Endothelial cell of umbilical vein (primary cell): ENCODE measurements around the gene CEACAM1. TPM values are rescaled to one million over a fixed set of nuclear protein-coding genes. Genes with fewer than 3 reads are reported as not detected.

Experiments
- BruUV-seq: library from RNA; stranded (reverse); fragments of 400-500 nt; replicated peaks from 2 replicates; lab custom pipeline; 2021; lab: Mats Ljungman, UMichigan
- CTCF ChIA-PET: fragments of 300-600, 350-600 bp; sonication (Branson Sonifier 250); formaldehyde crosslinking; loops from one replicate; lab custom pipeline; 2021; ENCODE audit warnings: antibody characterized with exemption, inconsistent platforms; lab: Charles Lee
- POLR2A ChIA-PET: fragments of 300-600, 350-600 bp; sonication (Branson Sonifier 250); formaldehyde crosslinking; loops from one replicate; lab custom pipeline; 2021; ENCODE audit warnings: antibody characterized with exemption, inconsistent platforms; lab: Charles Lee
- DNase-seq: peaks from one replicate; pipeline ENCODE4 v3.0.0-alpha.2; 2011; ENCODE audit warnings: low read depth, low spot score
- FAIRE-seq: peaks from 2 replicates; lab custom pipeline; 2011; peaks lifted over from hg19 to GRCh38; lab: Jason Lieb, UNC
- H2AFZ ChIP-seq: 2 replicates; pipeline ENCODE4 v1.6.0; 2012; ENCODE audit warnings: low read depth, low read length, control low read depth, inconsistent platforms
- H3K27ac ChIP-seq: 2 replicates; pipeline ENCODE4 v1.5.1; 2011; ENCODE audit warnings: low read depth, mild to moderate bottlenecking, control low read depth, low read length, moderate library complexity; ENCODE audit not compliant: insufficient read depth
- H3K27me3 ChIP-seq, 2 experiments: 2 replicates each; pipeline versions ENCODE4 v1.6.0 to v1.6.1; 2011; ENCODE audit warnings: low read length in 2 of 2, mixed read lengths in 1 of 2; ENCODE audit not compliant: control insufficient read depth in 2 of 2, insufficient read depth in 2 of 2
- H3K36me3 ChIP-seq, 2 experiments: 2 replicates in 1 of 2; 3 replicates in 1 of 2; pipeline ENCODE4 v1.5.1; 2011; ENCODE audit warnings: low read length in 2 of 2, mild to moderate bottlenecking in 1 of 2, moderate library complexity in 1 of 2; ENCODE audit not compliant: control insufficient read depth in 2 of 2, insufficient read depth in 2 of 2; ENCODE audit errors: extremely low read depth in 1 of 2
- H3K4me1 ChIP-seq: 3 replicates; pipeline ENCODE4 v1.5.1; 2011; ENCODE audit warnings: mild to moderate bottlenecking, low read length; ENCODE audit not compliant: control insufficient read depth, insufficient read depth; ENCODE audit errors: extremely low read depth
- H3K4me2 ChIP-seq: 2 replicates; pipeline ENCODE4 v1.6.1; 2011; ENCODE audit warnings: low read length, control low read depth, mixed read lengths; ENCODE audit not compliant: insufficient read depth
- H3K4me3 ChIP-seq, 3 experiments: fragments of 200-600 bp in 1 of 3; sonication (generic), shearing (Covaris generic) in 1 of 3; replicated peaks in 1 of 3; 2 replicates each; pipeline ENCODE4 v1.5.1; 2011 to 2016; ENCODE audit warnings: control low read depth in 3 of 3, low read length in 3 of 3, mild to moderate bottlenecking in 2 of 3, inconsistent platforms in 1 of 3, low read depth in 1 of 3, moderate library complexity in 1 of 3; ENCODE audit not compliant: insufficient read depth in 1 of 3
- H3K79me2 ChIP-seq: 2 replicates; pipeline ENCODE4 v1.6.0; 2012; ENCODE audit warnings: low read length, inconsistent platforms; ENCODE audit not compliant: control insufficient read depth, insufficient read depth
- H3K9ac ChIP-seq: replicated peaks from 2 replicates; pipeline ENCODE3; 2011; ENCODE audit warnings: low read length, control low read depth; ENCODE audit not compliant: insufficient read depth; ENCODE audit errors: extremely low read depth
- H3K9me1 ChIP-seq: replicated peaks from 3 replicates; pipeline ENCODE4 v1.6.0; 2011; ENCODE audit warnings: mild to moderate bottlenecking, low read length; ENCODE audit not compliant: control insufficient read depth, insufficient read depth; ENCODE audit errors: extremely low read depth
- H3K9me3 ChIP-seq: replicated peaks from 2 replicates; pipeline ENCODE4 v1.5.1; 2012; ENCODE audit warnings: low read length, inconsistent platforms; ENCODE audit not compliant: control insufficient read depth, insufficient read depth
- H4K20me1 ChIP-seq: replicated peaks from 2 replicates; pipeline ENCODE3; 2011; ENCODE audit warnings: mild to moderate bottlenecking, low read length; ENCODE audit not compliant: control insufficient read depth, insufficient read depth; ENCODE audit errors: extremely low read depth
- EZH2 ChIP-seq: IDR thresholded peaks from 2 replicates; pipeline ENCODE4 v1.6.1; 2012; ENCODE audit warnings: borderline replicate concordance, low read depth, mild to moderate bottlenecking, moderate library complexity, low read length, inconsistent platforms; ENCODE audit not compliant: severe bottlenecking
- FOS ChIP-seq: IDR thresholded peaks from 2 replicates; pipeline ENCODE4 v1.6.1; 2011; ENCODE audit warnings: mild to moderate bottlenecking, low read length, moderate library complexity, borderline replicate concordance; ENCODE audit not compliant: insufficient read depth
- GATA2 ChIP-seq: IDR thresholded peaks from 2 replicates; pipeline ENCODE4 v1.7.0; 2011; ENCODE audit warnings: low read depth, mild to moderate bottlenecking, moderate library complexity, mixed read lengths, low read length; ENCODE audit not compliant: insufficient read length, insufficient read depth
- JUN ChIP-seq: IDR thresholded peaks from 2 replicates; pipeline ENCODE4 v1.6.1; 2011; ENCODE audit warnings: borderline replicate concordance, low read depth; ENCODE audit not compliant: insufficient read length, insufficient read depth
- MAX ChIP-seq: IDR thresholded peaks from 2 replicates; pipeline ENCODE4 v1.6.1; 2011; ENCODE audit not compliant: insufficient read depth, insufficient read length
- MYC ChIP-seq: IDR thresholded peaks from one replicate; pipeline ENCODE4 v1.6.1; 2011; ENCODE audit warnings: mild to moderate bottlenecking, low read depth, low read length
- POLR2A ChIP-seq: IDR thresholded peaks from 2 replicates; pipeline ENCODE4 v1.6.1; 2012; ENCODE audit warnings: low read depth, mild to moderate bottlenecking, control low read depth, low read length
- POLR2AphosphoS5 ChIP-seq: IDR thresholded peaks from 2 replicates; pipeline ENCODE4 v1.6.1; 2012; ENCODE audit warnings: low read depth, mild to moderate bottlenecking, control low read depth, low read length, moderate library complexity; ENCODE audit not compliant: insufficient read depth
- dilution Hi-C: fragments of 300-500 bp; cut with MboI; formaldehyde crosslinking; loops from one replicate; pipeline ENCODE4 v1.15.0; 2019; ENCODE audit warnings: low sequenced_read_pairs; ENCODE audit not compliant: extremely low pct_ligation_motif_present
- intact Hi-C: fragments of 100-400 bp; cut with micrococcal nuclease; formaldehyde crosslinking; loops from one replicate; pipeline ENCODE4 v1.10.0; 2022
- polyA plus RNA-seq, 4 experiments: library from polyadenylated mRNA; depleted of rRNA in 3 of 4; stranded (reverse) in 3 of 4; unstranded in 1 of 4; fragments of >200 nt; gene quantifications; 2 replicates each; pipeline versions ENCODE4 v1.2.1 to v1.2.3, GENCODE V29; 2011 to 2012; ENCODE audit warnings: missing spikeins in 1 of 4
- total RNA-seq: library from RNA; stranded (reverse); gene quantifications from 2 replicates; pipeline ENCODE4 v1.2.3, GENCODE V29; 2021
- TF ChIP-seq, protein P1 (sequence below), 2 donors: IDR thresholded peaks; 1 replicate in 1 of 2; 2 replicates in 1 of 2; pipeline ENCODE4 v1.5.1; 2011; ENCODE audit warnings: low read length in 2 of 2, mild to moderate bottlenecking in 2 of 2, moderate library complexity in 2 of 2, control low read depth in 1 of 2, inconsistent platforms in 1 of 2, low read depth in 1 of 2; ENCODE audit not compliant: insufficient read depth in 1 of 2; ENCODE audit errors: extremely low read depth in 1 of 2

Gene CEACAM1
- total and polyA plus RNA-seq, 2 donors (not counting 3 experiments of a cell fraction or from before 2014, with no cell fraction given) = 3.5 to 3.6 TPM

DNA sequence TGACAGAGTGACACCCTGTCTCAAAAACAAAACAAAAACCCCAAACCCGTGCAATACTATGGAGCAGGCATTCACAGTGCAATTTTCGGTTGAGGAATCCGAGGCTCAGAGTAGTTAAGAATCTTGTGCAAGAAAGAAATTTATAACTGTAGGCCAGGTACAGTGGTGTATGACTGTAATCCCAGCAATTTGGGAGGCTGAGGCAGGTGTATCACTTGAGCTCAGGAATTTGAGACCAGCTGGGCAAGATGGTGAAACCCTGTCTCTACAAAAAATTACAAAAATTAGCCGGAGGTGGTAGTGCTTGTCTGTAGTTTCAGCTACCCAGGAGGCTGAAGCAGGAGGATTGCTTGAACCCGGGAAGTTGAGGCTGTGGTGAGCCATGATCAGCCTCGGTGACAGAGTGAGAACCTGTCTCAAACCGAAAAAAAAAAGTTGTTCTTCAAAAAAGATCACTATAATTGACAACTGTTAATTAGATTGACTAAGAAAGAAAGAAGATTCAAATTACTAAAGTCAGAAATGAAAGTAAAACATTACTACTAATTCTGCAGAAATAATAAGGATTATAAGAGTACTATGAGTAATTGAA lies 12.9 kb downstream of the CEACAM1 start:
- CTCF ChIA-PET = interaction anchor here (1.0 to 1.4 kb wide), 2 partner anchors 9 to 13 kb away, joined by 3 read pairs; partner anchors contain the start of gene CEACAM1
- POLR2A ChIA-PET = no interaction called here
- H3K9ac ChIP-seq = no peak overlapping the region
- no peak for FAIRE-seq
- no peaks in the 10 kb centered on the region for H3K36me3 ChIP-seq
- H2AFZ ChIP-seq = no peak overlapping the region
- no peaks in the 10 kb centered on the region for H3K27me3 ChIP-seq
- no peaks in the 10 kb centered on the region for H3K4me1 ChIP-seq
- no peaks in the 10 kb centered on the region for H3K79me2 ChIP-seq
- dilution Hi-C loops (no loop called here), intact Hi-C loops (no loop called here)
- no peak for DNase-seq
- no peaks in the 10 kb centered on the region for H3K9me3 ChIP-seq
- no peak overlapping the region for H3K4me3 ChIP-seq
- no peaks in the 10 kb centered on the region for H4K20me1 ChIP-seq
- no peak overlapping the region for H3K4me2 ChIP-seq
- no TSS peak for BruUV-seq
- TF ChIP-seq POLR2A (no peak), JUN (no peak), FOS (no peak), GATA2 (no peak), EZH2 (no peak), POLR2AphosphoS5 (no peak), MAX (no peak), MYC (no peak)
- TF ChIP-seq, protein P1, sequence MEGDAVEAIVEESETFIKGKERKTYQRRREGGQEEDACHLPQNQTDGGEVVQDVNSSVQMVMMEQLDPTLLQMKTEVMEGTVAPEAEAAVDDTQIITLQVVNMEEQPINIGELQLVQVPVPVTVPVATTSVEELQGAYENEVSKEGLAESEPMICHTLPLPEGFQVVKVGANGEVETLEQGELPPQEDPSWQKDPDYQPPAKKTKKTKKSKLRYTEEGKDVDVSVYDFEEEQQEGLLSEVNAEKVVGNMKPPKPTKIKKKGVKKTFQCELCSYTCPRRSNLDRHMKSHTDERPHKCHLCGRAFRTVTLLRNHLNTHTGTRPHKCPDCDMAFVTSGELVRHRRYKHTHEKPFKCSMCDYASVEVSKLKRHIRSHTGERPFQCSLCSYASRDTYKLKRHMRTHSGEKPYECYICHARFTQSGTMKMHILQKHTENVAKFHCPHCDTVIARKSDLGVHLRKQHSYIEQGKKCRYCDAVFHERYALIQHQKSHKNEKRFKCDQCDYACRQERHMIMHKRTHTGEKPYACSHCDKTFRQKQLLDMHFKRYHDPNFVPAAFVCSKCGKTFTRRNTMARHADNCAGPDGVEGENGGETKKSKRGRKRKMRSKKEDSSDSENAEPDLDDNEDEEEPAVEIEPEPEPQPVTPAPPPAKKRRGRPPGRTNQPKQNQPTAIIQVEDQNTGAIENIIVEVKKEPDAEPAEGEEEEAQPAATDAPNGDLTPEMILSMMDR (IDR thresholded peaks at IDR 0.05; ENCODE audit: extremely low read depth in 1 of 2, insufficient read depth in 1 of 2, low read depth in 1 of 2, low read length in 2 of 2) = no peak
- no peak overlapping the region for H3K27ac ChIP-seq
- no peaks in the 10 kb centered on the region for H3K9me1 ChIP-seq
